Measurements from ENCODE around the gene SLC7A1. TPM values are rescaled to one million over a fixed set of nuclear protein-coding genes. Genes with fewer than 3 reads are reported as not detected.

Gene SLC7A1
- total and polyA plus RNA-seq, 7 donors, result 2.4 to 25.6 (median 15.0) TPM

DNA sequence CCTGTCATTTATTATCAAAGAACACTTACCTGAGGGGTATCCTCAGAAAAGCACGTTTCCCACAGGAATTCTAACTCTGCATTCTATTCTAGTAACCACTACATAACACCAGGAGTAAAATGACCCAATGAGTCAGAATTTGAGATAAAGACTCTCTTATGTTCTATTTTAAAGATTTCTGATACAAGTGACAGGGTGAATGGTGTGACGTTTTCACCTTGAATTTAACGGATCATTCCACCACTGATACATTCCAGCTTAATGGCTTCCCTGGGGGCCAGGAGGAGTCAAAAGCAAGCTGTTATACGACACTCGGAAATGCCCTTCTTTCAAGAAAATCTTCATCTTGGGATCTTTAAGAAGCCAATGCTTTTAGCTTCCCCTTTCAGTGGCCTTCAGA, 55.2 kb downstream of the SLC7A1 start:
- peak overlapping the region in 1 of 4 donors; percentile 64 for H3K27ac ChIP-seq
- TF ChIP-seq EP300 (IDR thresholded peaks at IDR 0.05), result no peak
- no peak for TF ChIP-seq POLR2A (IDR thresholded peaks at IDR 0.05)
- TF ChIP-seq, protein P1, sequence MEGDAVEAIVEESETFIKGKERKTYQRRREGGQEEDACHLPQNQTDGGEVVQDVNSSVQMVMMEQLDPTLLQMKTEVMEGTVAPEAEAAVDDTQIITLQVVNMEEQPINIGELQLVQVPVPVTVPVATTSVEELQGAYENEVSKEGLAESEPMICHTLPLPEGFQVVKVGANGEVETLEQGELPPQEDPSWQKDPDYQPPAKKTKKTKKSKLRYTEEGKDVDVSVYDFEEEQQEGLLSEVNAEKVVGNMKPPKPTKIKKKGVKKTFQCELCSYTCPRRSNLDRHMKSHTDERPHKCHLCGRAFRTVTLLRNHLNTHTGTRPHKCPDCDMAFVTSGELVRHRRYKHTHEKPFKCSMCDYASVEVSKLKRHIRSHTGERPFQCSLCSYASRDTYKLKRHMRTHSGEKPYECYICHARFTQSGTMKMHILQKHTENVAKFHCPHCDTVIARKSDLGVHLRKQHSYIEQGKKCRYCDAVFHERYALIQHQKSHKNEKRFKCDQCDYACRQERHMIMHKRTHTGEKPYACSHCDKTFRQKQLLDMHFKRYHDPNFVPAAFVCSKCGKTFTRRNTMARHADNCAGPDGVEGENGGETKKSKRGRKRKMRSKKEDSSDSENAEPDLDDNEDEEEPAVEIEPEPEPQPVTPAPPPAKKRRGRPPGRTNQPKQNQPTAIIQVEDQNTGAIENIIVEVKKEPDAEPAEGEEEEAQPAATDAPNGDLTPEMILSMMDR (IDR thresholded peaks at IDR 0.05), result no peak
- no peak for TF ChIP-seq POLR2AphosphoS5 (IDR thresholded peaks at IDR 0.05)
- H3K9me3 ChIP-seq, result no peaks in the 10 kb centered on the region
- intact Hi-C loops (cut with DNase I), result no loop called here
- H3K36me3 ChIP-seq, result no peaks in the 10 kb centered on the region
- DNase-seq, result no peak
- 92 to 94% methylated on average over 5 of the region's 5 CpGs for WGBS, 2 donors
- peaks cover 0 to 34% (median 27%) of the 10 kb centered on the region in 4 donors for H3K4me1 ChIP-seq
- H3K4me3 ChIP-seq, result no peak overlapping the region
- no peaks in the 10 kb centered on the region for H3K27me3 ChIP-seq

DNA sequence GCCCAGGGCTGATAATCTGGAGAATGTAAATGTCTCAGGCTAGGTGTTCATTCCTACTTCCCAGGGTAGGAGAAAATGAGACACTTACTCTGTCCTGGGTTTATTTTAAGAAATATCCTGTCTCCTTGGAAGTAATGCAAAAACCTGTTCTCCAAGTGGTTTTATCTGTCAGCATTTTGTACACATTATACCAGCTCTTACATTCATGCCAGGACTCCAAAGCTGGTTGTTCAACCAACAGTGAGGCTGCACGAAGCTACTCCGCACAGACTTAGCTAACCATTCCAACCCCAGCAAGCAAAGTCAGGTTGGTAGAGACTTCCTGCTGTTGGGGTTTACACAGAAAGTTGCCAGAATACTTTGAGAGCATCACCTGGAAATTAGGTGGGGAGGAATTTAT, 55.6 kb downstream of the SLC7A1 start:
- Histone ChIP-seq H3K27me3 (no peaks in the 10 kb centered on the region), H3K36me3 (no peaks in the 10 kb centered on the region), H3K27ac (peak overlapping the region in 2 of 4 donors; percentile 64), H3K4me1 (peaks cover 0 to 34% (median 27%) of the 10 kb centered on the region in 4 donors), H3K4me3 (no peak overlapping the region), H3K9me3 (no peaks in the 10 kb centered on the region)
- TF ChIP-seq EP300 (IDR thresholded peaks at IDR 0.05) (no peak), POLR2AphosphoS5 (IDR thresholded peaks at IDR 0.05) (peak in 1 of 4 donors; percentile 9)
- 95% methylated on average over 2 of the region's 2 CpGs for WGBS, 2 donors
- intact Hi-C loops (cut with DNase I), result no loop called here
- DNase-seq, result no peak

DNA sequence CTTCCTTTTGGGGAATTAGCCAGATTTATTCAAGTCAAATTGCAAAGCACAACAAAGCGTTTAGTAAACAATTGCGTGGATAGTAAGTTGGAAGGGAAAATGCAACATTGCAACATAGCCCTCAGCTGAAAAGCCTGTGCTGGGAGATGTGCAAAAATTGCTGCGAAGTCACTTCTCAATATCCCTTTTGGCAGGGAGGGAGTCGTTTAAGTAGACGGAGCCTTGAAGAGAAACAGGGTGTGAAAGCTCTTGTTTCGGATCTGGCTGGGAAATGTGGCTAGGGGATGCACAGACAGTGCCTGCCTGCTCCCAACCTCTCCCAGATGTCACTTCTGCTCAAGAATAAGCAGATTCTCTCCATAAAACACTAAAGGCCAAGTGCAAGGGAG, 56.8 kb downstream of the SLC7A1 start:
- Histone ChIP-seq H3K27me3 (no peaks in the 10 kb centered on the region), H3K4me3 (no peak overlapping the region), H3K36me3 (no peaks in the 10 kb centered on the region), H3K9me3 (no peaks in the 10 kb centered on the region), H3K27ac (peak overlapping the region in 3 of 4 donors; percentile 24 to 64 (median 64)), H3K4me1 (peaks cover 0 to 34% (median 27%) of the 10 kb centered on the region in 4 donors)
- intact Hi-C loops (cut with DNase I), result no loop called here
- no peak for TF ChIP-seq POLR2AphosphoS5 (IDR thresholded peaks at IDR 0.05)
- no peak for TF ChIP-seq EP300 (IDR thresholded peaks at IDR 0.05)
- no peak for DNase-seq
- 77 to 81% methylated on average over 6 of the region's 6 CpGs for WGBS, 2 donors

DNA sequence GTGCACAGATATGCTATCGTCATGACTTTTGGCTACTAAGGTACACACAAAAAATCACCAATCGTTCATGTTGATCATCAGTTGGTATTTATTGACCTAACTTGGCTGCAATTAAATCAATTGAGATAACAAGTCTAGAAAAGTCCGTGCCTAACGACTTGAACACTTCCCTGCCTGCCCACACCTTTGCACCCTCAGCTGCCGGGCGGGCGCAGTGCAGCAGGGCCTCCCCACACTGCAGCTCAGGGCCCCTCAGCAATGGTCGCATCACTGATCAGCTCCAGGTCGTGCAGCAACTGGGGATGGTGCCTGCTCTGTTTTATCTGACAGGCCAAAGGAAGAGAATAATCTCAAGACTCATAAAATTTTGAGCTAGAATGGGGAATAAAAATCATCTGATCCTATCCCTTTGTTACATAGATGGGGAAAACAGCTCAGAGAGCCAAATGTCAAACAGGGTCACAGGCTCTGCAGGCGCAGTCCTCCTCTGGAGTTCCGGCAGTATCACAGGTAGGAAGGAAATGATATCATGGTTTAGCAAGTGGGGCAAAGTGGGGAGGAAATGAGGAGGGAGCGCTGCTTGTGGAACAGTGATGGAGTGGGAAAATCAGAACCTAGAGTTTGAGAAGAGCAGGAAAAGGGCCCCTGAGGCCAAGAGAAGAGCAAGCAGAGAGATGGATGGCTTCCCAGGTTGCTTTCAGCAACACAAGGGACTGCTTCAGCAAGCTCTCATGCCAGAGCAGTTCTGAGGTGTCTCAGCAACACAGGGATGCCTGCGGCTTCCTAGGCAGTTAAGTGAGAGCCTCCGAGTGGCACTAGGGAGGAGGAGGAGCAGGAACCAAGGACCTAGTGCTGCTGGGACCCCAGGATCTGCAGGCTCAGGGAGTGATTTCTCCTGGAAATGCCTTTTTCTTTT, 57.5 kb downstream of the SLC7A1 start:
- intact Hi-C loops (cut with DNase I), result no loop called here
- no peak for TF ChIP-seq EP300 (IDR thresholded peaks at IDR 0.05)
- TF ChIP-seq POLR2AphosphoS5 (IDR thresholded peaks at IDR 0.05), result no peak
- TF ChIP-seq, protein P1 (IDR thresholded peaks at IDR 0.05), result no peak
- TF ChIP-seq POLR2A (IDR thresholded peaks at IDR 0.05), result no peak
- Histone ChIP-seq H3K36me3 (peaks cover 0 to under 1% (median 0%) of the 10 kb centered on the region in 4 donors), H3K27me3 (no peaks in the 10 kb centered on the region), H3K4me1 (peaks cover 0 to 34% (median 27%) of the 10 kb centered on the region in 4 donors), H3K9me3 (no peaks in the 10 kb centered on the region), H3K4me3 (no peak overlapping the region), H3K27ac (peak overlapping the region in 3 of 4 donors; percentile 24 to 64 (median 64))
- no peak for DNase-seq
- WGBS, 2 donors, result 37 to 80% methylated on average over 14 of the region's 14 CpGs

DNA sequence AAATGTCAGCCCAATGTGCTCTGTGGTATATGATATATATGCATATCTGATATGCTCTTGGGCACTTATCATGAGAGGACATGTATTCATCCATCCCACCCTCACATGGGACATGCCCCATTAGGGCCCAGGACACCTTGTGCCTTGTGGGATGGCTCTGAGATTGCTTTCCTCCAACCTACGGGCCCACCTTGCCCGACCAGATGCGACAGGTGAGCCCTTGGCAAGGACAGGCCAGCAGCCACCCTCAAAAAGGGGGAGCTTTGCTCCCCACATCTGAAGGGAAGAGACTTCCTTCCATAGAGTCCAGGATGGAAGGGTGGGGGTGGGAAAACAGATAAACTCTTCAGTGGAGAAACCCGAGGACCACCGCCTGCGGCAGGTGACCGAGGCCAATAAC, 58.6 kb downstream of the SLC7A1 start:
- H3K4me3 ChIP-seq, result no peak overlapping the region
- TF ChIP-seq, protein P1 (IDR thresholded peaks at IDR 0.05), result no peak
- TF ChIP-seq POLR2AphosphoS5 (IDR thresholded peaks at IDR 0.05) (no peak), POLR2A (IDR thresholded peaks at IDR 0.05) (no peak), EP300 (IDR thresholded peaks at IDR 0.05) (no peak)
- intact Hi-C loops (cut with DNase I), result no loop called here
- 96 to 97% methylated on average over 7 of the region's 7 CpGs for WGBS, 2 donors
- H3K27me3 ChIP-seq, result no peaks in the 10 kb centered on the region
- no peak overlapping the region for H3K27ac ChIP-seq
- peaks cover 0 to 12% (median 2%) of the 10 kb centered on the region in 4 donors for H3K36me3 ChIP-seq
- H3K9me3 ChIP-seq, result no peaks in the 10 kb centered on the region
- no peak for DNase-seq
- peaks cover 0 to 37% (median 27%) of the 10 kb centered on the region in 4 donors for H3K4me1 ChIP-seq

Data from sigmoid colon (tissue), 7 donors.